Adrenal gland (tissue), 12 donors: ENCODE results near the gene CNTN5. TPM values are rescaled to one million over a fixed set of nuclear protein-coding genes. Genes with fewer than 3 reads are reported as not detected.

Source experiments
- DNase-seq, 7 donors: peaks; one replicate each; pipeline ENCODE4 v3.0.0-alpha.2; 2019 to 2020
- H3K27ac ChIP-seq, 5 donors: fragments of 200-600 bp; sonication (generic) in 4 of 5; 1 replicate in 3 of 5; 2 replicates in 2 of 5; pipeline versions ENCODE4 v1.5.1 to v1.8.0; 2016 to 2020; ENCODE audit warnings: mild to moderate bottlenecking in 1 of 5
- H3K27me3 ChIP-seq: fragments of 200-600 bp; 2 replicates; pipeline ENCODE4 v1.8.0; 2021
- H3K36me3 ChIP-seq, 2 donors: fragments of 200-600 bp; replicated peaks in 1 of 2; 1 replicate in 1 of 2; 2 replicates in 1 of 2; pipeline versions ENCODE4 v1.5.1 to v1.8.0; 2018 to 2022
- H3K4me1 ChIP-seq, 2 donors: fragments of 200-600 bp; replicated peaks in 1 of 2; 1 replicate in 1 of 2; 2 replicates in 1 of 2; pipeline versions ENCODE4 v1.5.1 to v1.8.0; 2018 to 2021
- H3K4me3 ChIP-seq, 4 donors: fragments of 200-600 bp; sonication (generic) in 3 of 4; one replicate each; pipeline ENCODE4 v1.5.1; 2016 to 2018
- H3K9me3 ChIP-seq, 3 donors: fragments of 200-600 bp; sonication (generic) in 1 of 3; replicated peaks in 1 of 3; 1 replicate in 2 of 3; 2 replicates in 1 of 3; pipeline versions ENCODE4 v1.5.1 to v1.8.0; 2016 to 2021
- CTCF ChIP-seq, 6 experiments: fragments of 450-650 bp in 4 of 6; fragments of 200-600 bp in 2 of 6; sonication (generic) in 1 of 6; IDR thresholded peaks; 1 replicate in 5 of 6; 2 replicates in 1 of 6; pipeline versions ENCODE4 v1.5.1 to v1.8.0; 2016 to 2021; ENCODE audit warnings: antibody characterized with exemption in 6 of 6, mild to moderate bottlenecking in 2 of 6, moderate library complexity in 1 of 6
- POLR2A ChIP-seq, 2 donors: fragments of 450-650 bp; IDR thresholded peaks; one replicate each; pipeline ENCODE4 v1.6.1; 2017; ENCODE audit warnings: antibody characterized with exemption in 2 of 2, mild to moderate bottlenecking in 2 of 2, moderate library complexity in 1 of 2
- WGBS, 4 donors: extraction: QIAGEN DNeasy Blood & Tissue Kit in 2 of 4; methylation state at CpG; one replicate each; pipeline versions ENCODE4 v1.1.5 to v1.1.7; 2013 to 2017; 5-methylcytosine and 5-hydroxymethylcytosine counted together
- intact Hi-C, 2 donors: fragments of 100-400 bp; cut with DNase I; formaldehyde crosslinking; loops; one replicate each; pipeline versions ENCODE4 v1.14.1 to v1.15.0; 2022 to 2023
- polyA plus RNA-seq, 3 donors: library from polyadenylated mRNA; stranded (reverse); fragments of 200-250 nt in 2 of 3; fragments of 350-450 nt in 1 of 3; fragmentation: Illumina TruSeq in 1 of 3; extraction: RNeasy Lipid Tissue Mini Kit (QIAGEN cat#74804) in 1 of 3; gene quantifications; one replicate each; pipeline ENCODE4 v1.2.3, GENCODE V29; 2013 to 2014
- total RNA-seq, 9 donors: library from RNA; depleted of rRNA in 4 of 9; stranded (reverse); fragments of >200 nt in 4 of 9; fragments of 120-200 nt in 1 of 9; fragmentation: NEBNext Ultra II Directional in 1 of 9; extraction: Animal tissue kit (Norgen Biotek cat#: 25700) in 1 of 9; gene quantifications; one replicate each; pipeline versions ENCODE4 v1.1.0 to v1.2.4, GENCODE V29; 2013 to 2023
- donor health status: healthy with polysubstance abuse.
- donor health status: Bipolar disorder and iron deficiency.
- donor health status: DM: yes; HTN: yes; CAD: no.
- donor health status: DM: no; HTN: no; CAD: no.
- donor health status: DM: no; HTN: no; CAD: no.
- donor health status: DM: yes; HTN: yes; CAD: no.

CNTN5 gene
- total and polyA plus RNA-seq, 12 donors = 0.07 to 107 (median 0.30) TPM; not detected in 8

- no peak overlapping the region for H3K27ac ChIP-seq
- H3K4me3 ChIP-seq = no peak overlapping the region
- H3K4me1 ChIP-seq = no peaks in the 10 kb centered on the region
- TF ChIP-seq CTCF (IDR thresholded peaks at IDR 0.05) (no peak), POLR2A (IDR thresholded peaks at IDR 0.05) (no peak)
- no peaks in the 10 kb centered on the region for H3K9me3 ChIP-seq
- H3K36me3 ChIP-seq = no peaks in the 10 kb centered on the region
- intact Hi-C loops = no loop called here
- WGBS, 4 donors = 79 to 87% (median 84%) methylated on average over 1 of the region's 1 CpG
- DNase-seq = no peak
- H3K27me3 ChIP-seq = no peaks in the 10 kb centered on the region
Observed at GRCh38 chr11:99333621-99334020, 312.9 kb downstream of the CNTN5 start.

- no peak overlapping the region for H3K4me3 ChIP-seq
- intact Hi-C loops = no loop called here
- H3K4me1 ChIP-seq = no peaks in the 10 kb centered on the region
- no peak for DNase-seq
- no peak overlapping the region for H3K27ac ChIP-seq
- WGBS, 4 donors = 69 to 80% (median 76%) methylated on average over 2 of the region's 2 CpGs
- H3K27me3 ChIP-seq = no peaks in the 10 kb centered on the region
- no peaks in the 10 kb centered on the region for H3K36me3 ChIP-seq
- no peaks in the 10 kb centered on the region for H3K9me3 ChIP-seq
- TF ChIP-seq POLR2A (IDR thresholded peaks at IDR 0.05) = no peak
- TF ChIP-seq CTCF (IDR thresholded peaks at IDR 0.05) = no peak
Observed at GRCh38 chr11:99343117-99343516, 322.4 kb downstream of the CNTN5 start.

- WGBS, 4 donors = 53 to 73% (median 65%) methylated on average over 5 of the region's 5 CpGs
- no peaks in the 10 kb centered on the region for H3K9me3 ChIP-seq
- no peaks in the 10 kb centered on the region for H3K4me1 ChIP-seq
- intact Hi-C loops = no loop called here
- H3K27ac ChIP-seq = no peak overlapping the region
- no peaks in the 10 kb centered on the region for H3K36me3 ChIP-seq
- DNase-seq = no peak
- H3K4me3 ChIP-seq = no peak overlapping the region
- no peaks in the 10 kb centered on the region for H3K27me3 ChIP-seq
- TF ChIP-seq POLR2A (IDR thresholded peaks at IDR 0.05) (no peak), CTCF (IDR thresholded peaks at IDR 0.05) (no peak)
Observed at GRCh38 chr11:99349151-99349673, 328.5 kb downstream of the CNTN5 start.

- DNase-seq = peak in 1 of 7 donors; percentile 4
- Histone ChIP-seq H3K36me3 (no peaks in the 10 kb centered on the region), H3K9me3 (no peaks in the 10 kb centered on the region), H3K27me3 (no peaks in the 10 kb centered on the region), H3K4me1 (no peaks in the 10 kb centered on the region), H3K4me3 (no peak overlapping the region), H3K27ac (no peak overlapping the region)
- intact Hi-C loops = no loop called here
- WGBS, 4 donors = 0 to 20% (median 17%) methylated on average over 1 of the region's 1 CpG
- TF ChIP-seq CTCF (IDR thresholded peaks at IDR 0.05) = no peak
- no peak for TF ChIP-seq POLR2A (IDR thresholded peaks at IDR 0.05)
Observed at GRCh38 chr11:99351624-99352023, 330.9 kb downstream of the CNTN5 start.
